ENCODE results near the gene PPARG.

DNA sequence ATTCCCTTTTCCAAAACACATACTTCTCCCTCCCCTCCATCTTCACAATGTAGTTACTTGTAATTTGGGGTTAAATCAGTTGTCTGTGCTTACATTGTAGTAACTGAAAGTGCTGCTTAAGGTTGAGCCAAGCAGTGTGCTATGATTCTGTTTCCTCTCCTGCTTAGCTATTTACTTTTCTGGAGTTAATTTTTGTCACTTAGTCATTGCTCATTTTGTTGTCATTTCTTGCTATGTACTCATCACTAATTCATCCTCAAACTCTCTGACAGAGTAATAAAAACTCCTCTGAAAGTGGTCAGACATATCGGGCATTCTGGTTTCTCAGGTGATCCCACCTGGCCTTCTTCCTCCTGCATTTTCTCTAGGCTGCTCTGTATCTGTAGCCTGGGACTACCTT lies 80.7 kb downstream of the PPARG start:
- TF ChIP-seq SIN3A (IDR thresholded peaks at IDR 0.05; ENCODE audit: low read depth) = no peak
- TF ChIP-seq ZNF274 (IDR thresholded peaks at IDR 0.05; ENCODE audit: low read depth, low read length) = no peak
- TF ChIP-seq, protein P1, sequence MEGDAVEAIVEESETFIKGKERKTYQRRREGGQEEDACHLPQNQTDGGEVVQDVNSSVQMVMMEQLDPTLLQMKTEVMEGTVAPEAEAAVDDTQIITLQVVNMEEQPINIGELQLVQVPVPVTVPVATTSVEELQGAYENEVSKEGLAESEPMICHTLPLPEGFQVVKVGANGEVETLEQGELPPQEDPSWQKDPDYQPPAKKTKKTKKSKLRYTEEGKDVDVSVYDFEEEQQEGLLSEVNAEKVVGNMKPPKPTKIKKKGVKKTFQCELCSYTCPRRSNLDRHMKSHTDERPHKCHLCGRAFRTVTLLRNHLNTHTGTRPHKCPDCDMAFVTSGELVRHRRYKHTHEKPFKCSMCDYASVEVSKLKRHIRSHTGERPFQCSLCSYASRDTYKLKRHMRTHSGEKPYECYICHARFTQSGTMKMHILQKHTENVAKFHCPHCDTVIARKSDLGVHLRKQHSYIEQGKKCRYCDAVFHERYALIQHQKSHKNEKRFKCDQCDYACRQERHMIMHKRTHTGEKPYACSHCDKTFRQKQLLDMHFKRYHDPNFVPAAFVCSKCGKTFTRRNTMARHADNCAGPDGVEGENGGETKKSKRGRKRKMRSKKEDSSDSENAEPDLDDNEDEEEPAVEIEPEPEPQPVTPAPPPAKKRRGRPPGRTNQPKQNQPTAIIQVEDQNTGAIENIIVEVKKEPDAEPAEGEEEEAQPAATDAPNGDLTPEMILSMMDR (IDR thresholded peaks at IDR 0.05 in 2 of 3, conservative IDR thresholded peaks at IDR 0.05 in 1 of 3; ENCODE audit: borderline replicate concordance in 1 of 3, insufficient read depth in 1 of 3, low read depth in 2 of 3, low read length in 2 of 3) = no peak
